Karpas-422 (cell line): ENCODE results near the gene MAGI2. TPM values are rescaled to one million over a fixed set of nuclear protein-coding genes. Genes with fewer than 3 reads are reported as not detected.

ENCODE experiments used
- DNase-seq: peaks from one replicate; pipeline ENCODE4 v3.0.0-alpha.2; 2015
- H2AFZ ChIP-seq: fragments of 200-600 bp; sonication (generic); 2 replicates; pipeline ENCODE4 v1.6.1; 2014; ENCODE audit warnings: antibody characterized with exemption, low read length, mixed read lengths
- H3K27ac ChIP-seq: fragments of 200-600 bp; sonication (generic); 2 replicates; pipeline ENCODE4 v1.5.1; 2014; ENCODE audit warnings: mild to moderate bottlenecking, low read length, moderate library complexity
- H3K27me3 ChIP-seq: fragments of 200-600 bp; sonication (generic); 2 replicates; pipeline ENCODE4 v1.6.1; 2014; ENCODE audit warnings: low read length, mixed read lengths
- H3K36me3 ChIP-seq: fragments of 200-600 bp; sonication (generic); 2 replicates; pipeline ENCODE4 v1.6.1; 2014; ENCODE audit warnings: low read length, mixed read lengths; ENCODE audit not compliant: insufficient read depth
- H3K4me1 ChIP-seq: fragments of 200-600 bp; sonication (generic); 2 replicates; pipeline ENCODE4 v1.6.1; 2014; ENCODE audit warnings: mild to moderate bottlenecking, low read length, mixed read lengths
- H3K4me2 ChIP-seq: fragments of 200-600 bp; sonication (generic); 2 replicates; pipeline ENCODE4 v1.6.1; 2014; ENCODE audit warnings: low read length, low read depth, mild to moderate bottlenecking; ENCODE audit not compliant: poor library complexity, severe bottlenecking
- H3K4me3 ChIP-seq: fragments of 200-600 bp; sonication (generic); 2 replicates; pipeline ENCODE4 v1.5.1; 2014; ENCODE audit warnings: mild to moderate bottlenecking, antibody characterized with exemption, low read length, mixed read lengths
- H3K79me2 ChIP-seq: fragments of 200-600 bp; sonication (generic); 2 replicates; pipeline ENCODE4 v1.6.1; 2014; ENCODE audit warnings: mild to moderate bottlenecking, low read length, mixed read lengths
- H3K9ac ChIP-seq: fragments of 200-600 bp; sonication (generic); 2 replicates; pipeline ENCODE4 v1.6.0; 2014; ENCODE audit warnings: low read length
- H3K9me2 ChIP-seq: fragments of 200-600 bp; sonication (generic), shearing (Covaris generic); replicated peaks from 2 replicates; pipeline ENCODE4 v1.6.0; 2014; ENCODE audit warnings: mild to moderate bottlenecking, low read length, moderate library complexity; ENCODE audit not compliant: insufficient read depth
- H3K9me3 ChIP-seq: fragments of 300-700, 200-600 bp; sonication (generic); 2 replicates; pipeline ENCODE4 v1.6.1; 2014; ENCODE audit warnings: low read length, mixed read lengths
- H4K20me1 ChIP-seq: fragments of 200-600 bp; sonication (generic); 2 replicates; pipeline ENCODE4 v1.6.1; 2014; ENCODE audit warnings: mild to moderate bottlenecking, antibody characterized with exemption, low read length, low read depth; ENCODE audit not compliant: insufficient read depth
- total RNA-seq: library from RNA; depleted of rRNA; stranded (reverse); fragments of >200 nt; shearing (Covaris generic); gene quantifications from 2 replicates; pipeline ENCODE4 v1.2.3, GENCODE V29; 2014; ENCODE audit warnings: low replicate concordance

Gene MAGI2
- total RNA-seq, 1 experiment from 2014 or later, result 0.93 TPM

- no peaks in the 10 kb centered on the region for H3K4me1 ChIP-seq
- H3K9me3 ChIP-seq, result peaks cover 24% of the 10 kb centered on the region; the same call in 1 of the 2 replicates
- no peaks in the 10 kb centered on the region for H4K20me1 ChIP-seq
Observed at GRCh38 chr7:79475455-79475854, 22.0 kb upstream of the MAGI2 start.

GRCh38 chr7:79471699-79472098, 18.2 kb upstream of the MAGI2 start:
- no peak overlapping the region for H3K4me2 ChIP-seq
- no peaks in the 10 kb centered on the region for H3K27me3 ChIP-seq
- H3K9me2 ChIP-seq, result no peaks in the 10 kb centered on the region
- no peaks in the 10 kb centered on the region for H3K4me1 ChIP-seq
- peaks cover 24% of the 10 kb centered on the region for H3K9me3 ChIP-seq
- H3K4me3 ChIP-seq, result no peak overlapping the region
- no peak overlapping the region for H3K27ac ChIP-seq
- H3K36me3 ChIP-seq, result no peaks in the 10 kb centered on the region
- H2AFZ ChIP-seq, result no peak overlapping the region
- H3K9ac ChIP-seq, result no peak overlapping the region
- no peaks in the 10 kb centered on the region for H3K79me2 ChIP-seq
- no peaks in the 10 kb centered on the region for H4K20me1 ChIP-seq
- no peak for DNase-seq

More at GRCh38 chr7:79475455-79475854, 22.0 kb upstream of the MAGI2 start:
- Histone ChIP-seq H3K4me3 (no peak overlapping the region), H3K27me3 (no peaks in the 10 kb centered on the region), H3K9me2 (no peaks in the 10 kb centered on the region), H2AFZ (no peak overlapping the region), H3K36me3 (no peaks in the 10 kb centered on the region), H3K79me2 (no peaks in the 10 kb centered on the region), H3K27ac (no peak overlapping the region), H3K9ac (no peak overlapping the region), H3K4me2 (no peak overlapping the region)
- DNase-seq, result no peak

- no peak for DNase-seq
- Histone ChIP-seq H3K9me2 (no peaks in the 10 kb centered on the region), H3K4me1 (no peaks in the 10 kb centered on the region), H3K27ac (no peak overlapping the region), H3K4me2 (no peak overlapping the region), H2AFZ (no peak overlapping the region), H3K9ac (no peak overlapping the region), H3K9me3 (peaks cover 24% of the 10 kb centered on the region), H3K27me3 (no peaks in the 10 kb centered on the region), H4K20me1 (no peaks in the 10 kb centered on the region), H3K79me2 (no peaks in the 10 kb centered on the region), H3K4me3 (no peak overlapping the region), H3K36me3 (no peaks in the 10 kb centered on the region)
Observed at GRCh38 chr7:79471283-79471682, 17.8 kb upstream of the MAGI2 start.

GRCh38 chr7:79465551-79465950, 12.1 kb upstream of the MAGI2 start:
- DNase-seq, result no peak
- H3K4me3 ChIP-seq, result no peak overlapping the region
- no peaks in the 10 kb centered on the region for H4K20me1 ChIP-seq
- H3K9ac ChIP-seq, result no peak overlapping the region
- H3K27me3 ChIP-seq, result no peaks in the 10 kb centered on the region
- no peak overlapping the region for H3K27ac ChIP-seq
- peaks cover 25% of the 10 kb centered on the region for H3K9me3 ChIP-seq
- no peak overlapping the region for H3K4me2 ChIP-seq
- H3K36me3 ChIP-seq, result no peaks in the 10 kb centered on the region
- no peaks in the 10 kb centered on the region for H3K9me2 ChIP-seq
- H3K79me2 ChIP-seq, result no peaks in the 10 kb centered on the region
- no peaks in the 10 kb centered on the region for H3K4me1 ChIP-seq
- no peak overlapping the region for H2AFZ ChIP-seq

- no peaks in the 10 kb centered on the region for H3K4me1 ChIP-seq
- no peak overlapping the region for H3K4me3 ChIP-seq
- no peaks in the 10 kb centered on the region for H3K9me2 ChIP-seq
- no peaks in the 10 kb centered on the region for H3K27me3 ChIP-seq
- H2AFZ ChIP-seq, result no peak overlapping the region
- no peak for DNase-seq
- no peak overlapping the region for H3K27ac ChIP-seq
- H4K20me1 ChIP-seq, result no peaks in the 10 kb centered on the region
- no peak overlapping the region for H3K4me2 ChIP-seq
- no peaks in the 10 kb centered on the region for H3K36me3 ChIP-seq
- H3K79me2 ChIP-seq, result no peaks in the 10 kb centered on the region
- H3K9me3 ChIP-seq, result peaks cover 25% of the 10 kb centered on the region
- H3K9ac ChIP-seq, result no peak overlapping the region
Observed at GRCh38 chr7:79464051-79464450, 10.6 kb upstream of the MAGI2 start.

- H3K4me1 ChIP-seq, result no peaks in the 10 kb centered on the region
- H3K9me3 ChIP-seq, result peaks cover 19% of the 10 kb centered on the region
- no peaks in the 10 kb centered on the region for H3K79me2 ChIP-seq
- no peak overlapping the region for H3K4me2 ChIP-seq
- H4K20me1 ChIP-seq, result no peaks in the 10 kb centered on the region
- no peak overlapping the region for H2AFZ ChIP-seq
- H3K9ac ChIP-seq, result no peak overlapping the region
- H3K36me3 ChIP-seq, result no peaks in the 10 kb centered on the region
- no peaks in the 10 kb centered on the region for H3K27me3 ChIP-seq
- no peak overlapping the region for H3K27ac ChIP-seq
- H3K4me3 ChIP-seq, result no peak overlapping the region
- DNase-seq, result no peak
- no peaks in the 10 kb centered on the region for H3K9me2 ChIP-seq
Observed at GRCh38 chr7:79462390-79462789, 8.9 kb upstream of the MAGI2 start.

GRCh38 chr7:79461660-79462059, 8.2 kb upstream of the MAGI2 start:
- Histone ChIP-seq H3K9me3 (peaks cover 22% of the 10 kb centered on the region), H3K9ac (no peak overlapping the region), H3K4me1 (no peaks in the 10 kb centered on the region), H4K20me1 (no peaks in the 10 kb centered on the region), H3K27ac (no peak overlapping the region), H3K36me3 (no peaks in the 10 kb centered on the region), H2AFZ (no peak overlapping the region), H3K4me3 (no peak overlapping the region), H3K79me2 (no peaks in the 10 kb centered on the region), H3K9me2 (no peaks in the 10 kb centered on the region), H3K4me2 (no peak overlapping the region), H3K27me3 (no peaks in the 10 kb centered on the region)
- DNase-seq, result no peak

- Histone ChIP-seq H3K9me3 (peaks cover 14% of the 10 kb centered on the region), H3K27me3 (no peaks in the 10 kb centered on the region), H3K79me2 (no peaks in the 10 kb centered on the region), H2AFZ (no peak overlapping the region), H3K27ac (no peak overlapping the region), H3K9ac (no peak overlapping the region), H3K9me2 (no peaks in the 10 kb centered on the region), H3K36me3 (no peaks in the 10 kb centered on the region), H3K4me3 (no peak overlapping the region), H3K4me2 (no peak overlapping the region), H4K20me1 (no peaks in the 10 kb centered on the region), H3K4me1 (no peaks in the 10 kb centered on the region)
- no peak for DNase-seq
Observed at GRCh38 chr7:79459381-79459780, 5.9 kb upstream of the MAGI2 start.

GRCh38 chr7:79458796-79459195, 5.3 kb upstream of the MAGI2 start:
- Histone ChIP-seq H3K9me3 (peaks cover 8% of the 10 kb centered on the region), H3K79me2 (no peaks in the 10 kb centered on the region), H3K4me1 (no peaks in the 10 kb centered on the region), H4K20me1 (no peaks in the 10 kb centered on the region), H3K4me2 (no peak overlapping the region), H3K4me3 (no peak overlapping the region), H3K9ac (no peak overlapping the region), H2AFZ (no peak overlapping the region), H3K36me3 (no peaks in the 10 kb centered on the region), H3K27ac (no peak overlapping the region), H3K9me2 (no peaks in the 10 kb centered on the region), H3K27me3 (no peaks in the 10 kb centered on the region)
- DNase-seq, result no peak
